SK-N-SH (cell line): ENCODE results near the gene S100A6. TPM values are rescaled to one million over a fixed set of nuclear protein-coding genes. Genes with fewer than 3 reads are reported as not detected.
A peak's percentile ranks its signal among the peaks of the same experiment; 100 is the strongest.
"Not testable (repeated sequence)": the region's sequence is repeated elsewhere in the genome, so short reads cannot be mapped to it uniquely, and the experiment has no call there.

ENCODE experiments used
- CTCF ChIA-PET: fragments of 300-600, 350-600 bp; formaldehyde crosslinking; extraction: SDS; loops from one replicate; lab custom pipeline; 2021; lab: Yijun Ruan, JAX
- POLR2A ChIA-PET: fragments of 350-600 bp; sonication (Branson Sonifier 250); formaldehyde crosslinking; extraction: SDS; loops from one replicate; lab custom pipeline; 2020; ENCODE audit warnings: antibody characterized with exemption, inconsistent platforms; lab: Yijun Ruan, JAX
- DNase-seq: peaks from one replicate; pipeline ENCODE4 v3.0.0; 2012
- H2AFZ ChIP-seq: fragments of 200-600 bp; sonication (generic); 2 replicates; pipeline ENCODE4 v1.8.1; 2016; ENCODE audit warnings: antibody characterized with exemption, mild to moderate bottlenecking, low read depth
- H3F3A ChIP-seq: fragments of 200-600 bp; sonication (generic); replicated peaks from 2 replicates; pipeline ENCODE3; 2016; ENCODE audit warnings: antibody characterized with exemption, mild to moderate bottlenecking; ENCODE audit not compliant: insufficient read depth
- H3K27ac ChIP-seq, 2 experiments: fragments of 200-500 bp in 1 of 2; fragments of 200-600 bp in 1 of 2; sonication (Bioruptor generic) in 1 of 2; sonication (generic), shearing (Covaris generic) in 1 of 2; 2 replicates each; pipeline versions ENCODE4 v1.5.1 to v1.6.1; 2014 to 2016; ENCODE audit warnings: low read depth in 2 of 2, inconsistent platforms in 1 of 2, low read length in 1 of 2, mild to moderate bottlenecking in 1 of 2, mixed read lengths in 1 of 2
- H3K27me3 ChIP-seq: fragments of 200-600 bp; sonication (generic), shearing (Covaris generic); 2 replicates; pipeline ENCODE4 v1.6.1; 2016; ENCODE audit warnings: mixed run types; ENCODE audit not compliant: insufficient read depth
- H3K36me3 ChIP-seq, 2 experiments: fragments of 200-500 bp in 1 of 2; fragments of 200-600 bp in 1 of 2; sonication (Bioruptor generic) in 1 of 2; sonication (generic) in 1 of 2; replicated peaks in 1 of 2; 2 replicates each; pipeline versions ENCODE3 to v1.5.1; 2014 to 2016; ENCODE audit warnings: low read length in 1 of 2, mild to moderate bottlenecking in 1 of 2; ENCODE audit not compliant: insufficient read depth in 2 of 2, control insufficient read depth in 1 of 2
- H3K4me1 ChIP-seq, 2 experiments: fragments of 200-500 bp in 1 of 2; fragments of 200-600 bp in 1 of 2; sonication (Bioruptor generic) in 1 of 2; sonication (generic), shearing (Covaris generic) in 1 of 2; 2 replicates each; pipeline versions ENCODE4 v1.5.1 to v1.6.1; 2014 to 2016; ENCODE audit warnings: low read depth in 1 of 2, low read length in 1 of 2, mixed run types in 1 of 2; ENCODE audit not compliant: insufficient read depth in 2 of 2, control insufficient read depth in 1 of 2
- H3K4me2 ChIP-seq: fragments of 200-600 bp; sonication (generic), shearing (Covaris generic); 2 replicates; pipeline ENCODE4 v1.6.1; 2017; ENCODE audit warnings: mixed run types
- H3K4me3 ChIP-seq, 2 experiments: fragments of 200-500 bp in 1 of 2; fragments of 200-600 bp in 1 of 2; sonication (Bioruptor generic) in 1 of 2; sonication (generic), shearing (Covaris generic) in 1 of 2; 2 replicates each; pipeline versions ENCODE4 v1.5.1 to v1.8.1; 2014 to 2016; ENCODE audit warnings: low read depth in 2 of 2, inconsistent platforms in 1 of 2, low read length in 1 of 2, mild to moderate bottlenecking in 1 of 2, mixed read lengths in 1 of 2, moderate library complexity in 1 of 2
- H3K79me2 ChIP-seq: fragments of 200-600 bp; sonication (generic); 2 replicates; pipeline ENCODE4 v1.8.1; 2017; ENCODE audit warnings: mild to moderate bottlenecking; ENCODE audit not compliant: insufficient read depth
- H3K9ac ChIP-seq: fragments of 200-600 bp; sonication (generic); 2 replicates; pipeline ENCODE4 v1.6.1; 2017; ENCODE audit warnings: mixed run types
- H3K9me2 ChIP-seq: fragments of 200-600 bp; sonication (generic); 2 replicates; pipeline ENCODE4 v1.6.1; 2017; ENCODE audit warnings: mixed run types
- H3K9me3 ChIP-seq: fragments of 200-600 bp; sonication (generic); 2 replicates; pipeline ENCODE4 v1.6.1; 2017; ENCODE audit warnings: mixed run types, mild to moderate bottlenecking, moderate library complexity
- H4K20me1 ChIP-seq: fragments of 200-600 bp; sonication (generic); 2 replicates; pipeline ENCODE4 v1.6.1; 2017; ENCODE audit warnings: mild to moderate bottlenecking, mixed run types; ENCODE audit not compliant: insufficient read depth
- CHD2 ChIP-seq: fragments of 150-350 bp; IDR thresholded peaks from 2 replicates; pipeline ENCODE4 v1.6.1; 2018; ENCODE audit warnings: low read length; ENCODE audit not compliant: partially characterized antibody
- EP300 ChIP-seq, 2 experiments: IDR thresholded peaks; 2 replicates each; pipeline versions ENCODE4 v1.4.0 to v1.6.1; 2012; ENCODE audit warnings: borderline replicate concordance in 1 of 2, low read depth in 1 of 2, low read length in 1 of 2
- EZH2phosphoT487 ChIP-seq: fragments of 200-600 bp; sonication (generic); IDR thresholded peaks from 2 replicates; pipeline ENCODE4 v1.6.1; 2017; ENCODE audit warnings: low read depth, mixed run types, mild to moderate bottlenecking, antibody characterized with exemption, moderate library complexity, borderline replicate concordance
- JUND ChIP-seq: IDR thresholded peaks from 2 replicates; pipeline ENCODE4 v1.4.0; 2012
- RCOR1 ChIP-seq: fragments of 150-350 bp; IDR thresholded peaks from 2 replicates; pipeline ENCODE4 v1.6.1; 2017; ENCODE audit warnings: antibody characterized with exemption, low read length
- RXRA ChIP-seq: IDR thresholded peaks from 2 replicates; pipeline ENCODE4 v1.4.0; 2012; ENCODE audit warnings: low read depth, mild to moderate bottlenecking, borderline replicate concordance
- SIN3A ChIP-seq: IDR thresholded peaks from 2 replicates; pipeline ENCODE4 v1.6.1; 2012; ENCODE audit warnings: low read depth, mild to moderate bottlenecking, low read length, moderate library complexity, borderline replicate concordance
- TAF1 ChIP-seq: IDR thresholded peaks from 2 replicates; pipeline ENCODE4 v1.6.1; 2012; ENCODE audit warnings: low read depth, mild to moderate bottlenecking, low read length, moderate library complexity, borderline replicate concordance
- TCF12 ChIP-seq: IDR thresholded peaks from 2 replicates; pipeline ENCODE4 v1.4.0; 2012
- WGBS: methylation state at CpG from one replicate; pipeline ENCODE4 v1.1.6; 2017; ENCODE audit warnings: low lambda C conversion rate; 5-methylcytosine and 5-hydroxymethylcytosine counted together
- polyA plus RNA-seq, 3 experiments: library from polyadenylated mRNA; depleted of rRNA; stranded (reverse); fragments of >200 nt; gene quantifications; 2 replicates each; pipeline ENCODE4 v1.2.3, GENCODE V29; 2012
- TF ChIP-seq, protein P1 (sequence below): fragments of 150-350 bp; IDR thresholded peaks from 2 replicates; pipeline ENCODE4 v1.6.1; 2017; ENCODE audit warnings: antibody characterized with exemption, low read length, low read depth, borderline replicate concordance
- TF ChIP-seq, protein P2 (sequence below): fragments of 150-350 bp; IDR thresholded peaks from 2 replicates; pipeline ENCODE4 v1.6.1; 2016; ENCODE audit warnings: mild to moderate bottlenecking, low read depth, low read length

S100A6 gene
- polyA plus RNA-seq, 1 of the 3 experiments (the other 2 are of a cell fraction): 895 TPM

DNA sequence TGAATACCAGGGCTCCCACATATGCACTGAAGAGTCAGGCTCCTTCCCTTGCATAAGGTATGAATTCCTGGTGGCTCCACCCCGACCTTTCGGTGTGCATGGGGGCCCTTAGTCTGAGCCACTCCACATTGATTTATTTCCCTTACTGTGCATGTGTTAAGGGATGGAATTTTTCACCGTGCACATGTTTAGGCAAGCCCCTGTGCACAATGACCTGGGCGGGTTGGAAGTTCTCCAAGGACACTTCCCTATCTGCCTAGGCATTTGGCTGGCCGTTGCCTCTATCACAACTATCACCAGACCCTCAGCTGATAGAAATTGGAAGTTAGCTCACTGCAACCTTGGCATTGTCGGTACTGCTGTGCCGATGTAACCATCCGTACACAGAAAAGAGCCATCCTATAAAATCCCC, 9.7 kb downstream of the S100A6 start (continued):
- TF ChIP-seq EP300 (IDR thresholded peaks at IDR 0.05; ENCODE audit: borderline replicate concordance in 1 of 2, low read depth in 1 of 2, low read length in 1 of 2) (peak in 1 of 2 experiments; percentile 32; a peak in 1 of 4 replicates), EZH2phosphoT487 (no peak), RCOR1 (0 out of 2 replicates have a peak, but pooled peaks have one; percentile 8), JUND (no peak)
- TF ChIP-seq, protein P1, sequence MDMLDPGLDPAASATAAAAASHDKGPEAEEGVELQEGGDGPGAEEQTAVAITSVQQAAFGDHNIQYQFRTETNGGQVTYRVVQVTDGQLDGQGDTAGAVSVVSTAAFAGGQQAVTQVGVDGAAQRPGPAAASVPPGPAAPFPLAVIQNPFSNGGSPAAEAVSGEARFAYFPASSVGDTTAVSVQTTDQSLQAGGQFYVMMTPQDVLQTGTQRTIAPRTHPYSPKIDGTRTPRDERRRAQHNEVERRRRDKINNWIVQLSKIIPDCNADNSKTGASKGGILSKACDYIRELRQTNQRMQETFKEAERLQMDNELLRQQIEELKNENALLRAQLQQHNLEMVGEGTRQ: no peak
- TF ChIP-seq, all 33 proteins: peak for 5

DNA sequence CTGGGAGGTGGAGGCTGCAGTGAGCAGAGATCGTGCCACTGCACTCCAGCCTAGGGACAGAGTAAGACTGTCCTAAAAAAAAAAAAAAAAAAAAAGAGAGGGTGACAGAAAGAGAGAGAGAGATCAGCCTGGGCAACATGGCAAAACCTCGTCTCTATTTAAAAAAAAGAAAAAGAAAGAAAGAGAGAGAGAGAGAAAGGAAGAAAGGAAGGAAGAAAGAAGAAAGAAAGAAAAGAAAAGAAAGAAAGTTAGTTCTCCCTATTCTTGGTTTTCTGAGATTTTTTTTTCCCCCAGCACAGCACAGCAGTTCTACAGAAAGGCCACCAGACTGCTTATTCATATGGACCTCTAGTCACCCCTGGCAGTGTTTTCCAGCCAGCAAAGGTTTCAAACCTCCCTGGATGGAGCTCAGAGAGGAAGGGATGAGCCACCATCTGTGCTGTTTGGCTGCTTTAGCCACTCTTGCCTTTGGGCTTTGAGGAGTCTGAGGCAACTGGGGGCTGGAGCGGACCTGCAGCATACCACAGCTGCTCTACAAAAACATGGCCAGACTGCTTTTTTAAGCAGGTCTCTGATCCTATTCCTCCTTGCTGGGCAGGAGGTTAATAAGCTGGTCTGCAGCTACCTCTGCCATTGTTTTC, 10.6 kb downstream of the S100A6 start:
- H3K27me3 ChIP-seq: no peaks in the 10 kb centered on the region
- POLR2A ChIA-PET: interaction anchor here (2.2 kb wide), 1 partner anchor 10 kb away, joined by 8 read pairs; the partner anchor contains the start of gene S100A6
- no peaks in the 10 kb centered on the region for H3K36me3 ChIP-seq
- CTCF ChIA-PET: interaction anchor here (0.9 to 4.7 kb wide), 8 partner anchors 10 to 172 kb away, joined by 3 to 26 read pairs (median 5); partner anchors contain the start of genes S100A2 and S100A6
- no peak overlapping the region for H3K27ac ChIP-seq
- H3K79me2 ChIP-seq: no peaks in the 10 kb centered on the region
- no peak overlapping the region for H3K4me2 ChIP-seq
- TF ChIP-seq RXRA: no peak
- no peak for TF ChIP-seq CHD2
- TF ChIP-seq, protein P2, sequence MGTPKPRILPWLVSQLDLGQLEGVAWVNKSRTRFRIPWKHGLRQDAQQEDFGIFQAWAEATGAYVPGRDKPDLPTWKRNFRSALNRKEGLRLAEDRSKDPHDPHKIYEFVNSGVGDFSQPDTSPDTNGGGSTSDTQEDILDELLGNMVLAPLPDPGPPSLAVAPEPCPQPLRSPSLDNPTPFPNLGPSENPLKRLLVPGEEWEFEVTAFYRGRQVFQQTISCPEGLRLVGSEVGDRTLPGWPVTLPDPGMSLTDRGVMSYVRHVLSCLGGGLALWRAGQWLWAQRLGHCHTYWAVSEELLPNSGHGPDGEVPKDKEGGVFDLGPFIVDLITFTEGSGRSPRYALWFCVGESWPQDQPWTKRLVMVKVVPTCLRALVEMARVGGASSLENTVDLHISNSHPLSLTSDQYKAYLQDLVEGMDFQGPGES: no peak
- TF ChIP-seq TAF1: no peak
- no peak for TF ChIP-seq TCF12
- no peak for TF ChIP-seq SIN3A
- peaks cover 7 to 26% of the 10 kb centered on the region in 2 experiments; a peak in 3 of 4 replicates for H3K4me1 ChIP-seq
- 62% methylated on average over 3 of the region's 3 CpGs for WGBS
- H3F3A ChIP-seq: peaks cover 5% of the 10 kb centered on the region
- no peak overlapping the region for H3K4me3 ChIP-seq
- H3K9ac ChIP-seq: no peak overlapping the region
- no peak for DNase-seq
- no peaks in the 10 kb centered on the region for H4K20me1 ChIP-seq
- H3K9me3 ChIP-seq: no peaks in the 10 kb centered on the region
- no peak overlapping the region for H2AFZ ChIP-seq
- H3K9me2 ChIP-seq: no peaks in the 10 kb centered on the region

DNA sequence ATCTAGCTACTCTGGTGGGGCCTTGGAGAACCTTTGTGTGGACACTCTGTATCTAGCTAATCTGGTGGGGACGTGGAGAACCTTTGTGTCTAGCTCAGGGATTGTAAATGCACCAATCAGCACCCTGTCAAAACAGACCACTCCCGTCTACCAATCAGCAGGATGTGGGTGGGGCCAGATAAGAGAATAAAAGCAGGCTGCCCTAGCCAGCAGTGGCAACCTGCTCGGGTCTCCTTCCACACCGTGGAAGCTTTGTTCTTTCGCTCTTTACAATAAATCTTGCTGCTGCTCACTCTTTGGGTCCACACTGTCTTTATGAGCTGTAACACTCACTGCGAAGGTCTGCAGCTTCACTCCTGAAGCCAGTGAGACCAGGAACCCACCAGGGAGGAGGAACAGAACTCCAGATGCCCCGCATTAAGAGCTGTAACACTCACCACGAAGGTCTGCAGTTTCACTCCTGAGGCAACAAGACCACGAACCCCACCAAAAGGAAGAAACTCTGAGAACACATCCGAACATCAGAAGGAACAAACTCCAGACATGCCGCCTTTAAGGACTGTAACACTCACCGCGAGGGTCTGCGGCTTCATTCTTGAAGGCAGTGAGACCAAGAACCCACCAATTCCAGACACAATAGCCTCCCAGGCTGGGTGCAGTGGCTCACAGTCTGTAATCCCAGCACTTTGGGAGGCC, 13.3 kb downstream of the S100A6 start:
- H3K27ac ChIP-seq, H4K20me1 ChIP-seq, H3K27me3 ChIP-seq, H3K4me3 ChIP-seq, H2AFZ ChIP-seq, H3K4me2 ChIP-seq, H3K79me2 ChIP-seq, POLR2A ChIA-PET, H3K36me3 ChIP-seq, H3F3A ChIP-seq, H3K9me2 ChIP-seq, H3K9ac ChIP-seq, DNase-seq, H3K9me3 ChIP-seq: not testable (repeated sequence)
- peaks cover 7 to 26% of the 10 kb centered on the region in 2 experiments; a peak in 3 of 4 replicates for H3K4me1 ChIP-seq
- WGBS: 80% methylated on average over 13 of the region's 14 CpGs
- CTCF ChIA-PET: interaction anchor here (0.7 to 2.9 kb wide), 3 partner anchors 11 to 106 kb away, joined by 3 to 27 read pairs (median 3); partner anchors contain the start of gene S100A1

DNA sequence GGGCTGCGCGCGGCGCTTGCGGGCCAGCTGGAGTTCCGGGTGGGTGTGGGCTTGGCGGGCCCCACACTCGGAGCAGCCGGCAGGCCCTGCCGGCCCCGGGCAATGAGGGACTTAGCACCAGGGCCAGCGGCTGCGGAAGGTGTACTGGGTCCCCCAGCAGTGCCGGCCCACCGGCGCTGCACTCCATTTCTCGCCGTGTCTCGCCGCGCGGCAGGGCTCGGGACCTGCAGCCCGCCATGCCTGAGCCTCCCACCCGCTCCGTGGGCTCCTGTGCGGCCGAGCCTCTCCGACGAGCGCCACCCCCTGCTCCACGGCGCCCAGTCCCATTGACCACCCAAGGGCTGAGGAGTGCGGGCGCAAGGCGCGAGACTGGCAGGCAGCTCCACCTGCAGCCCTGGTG, 14.0 kb downstream of the S100A6 start:
- H3K9me2 ChIP-seq, H3K4me3 ChIP-seq, H3K4me2 ChIP-seq, DNase-seq, H4K20me1 ChIP-seq, H2AFZ ChIP-seq, H3K27me3 ChIP-seq, H3K9ac ChIP-seq, H3K36me3 ChIP-seq, H3F3A ChIP-seq, H3K27ac ChIP-seq, H3K79me2 ChIP-seq, H3K9me3 ChIP-seq: not testable (repeated sequence)
- peaks cover 7 to 21% of the 10 kb centered on the region in 2 experiments; a peak in 3 of 4 replicates for H3K4me1 ChIP-seq
- WGBS: 100% methylated on average over 8 of the region's 37 CpGs
- ChIA-PET POLR2A (interaction anchor here (1.5 kb wide), 1 partner anchor 112 kb away, joined by 3 read pairs; the partner anchor contains the start of gene CHTOP), CTCF (interaction anchor here (0.7 to 2.9 kb wide), 3 partner anchors 11 to 106 kb away, joined by 3 to 27 read pairs (median 13); partner anchors contain the start of gene S100A1)
